Midbrain (tissue), 1 donor: ENCODE measurements around the gene OR52M1.
"Not testable (repeated sequence)": the region's sequence is repeated elsewhere in the genome, so short reads cannot be mapped to it uniquely, and the experiment has no call there.

ENCODE experiments used
- DNase-seq: peaks from one replicate; lab custom pipeline; 2025; lab: John Stamatoyannopoulos, UW

Gene OR52M1

GRCh38 chr11:4544891-4545290 lies at the start of gene OR52M1:
Gene OR52M1, plus strand, starts transcription at chr11:4545191. Its CDS starts 0 bp downstream, at chr11:4545191.
- no peak for DNase-seq

GRCh38 chr11:4495487-4495886 lies 49.5 kb upstream of the OR52M1 start:
- no peak for DNase-seq

GRCh38 chr11:4495986-4496385 lies 49.0 kb upstream of the OR52M1 start:
- no peak for DNase-seq

GRCh38 chr11:4496557-4497248 lies 48.3 kb upstream of the OR52M1 start:
- DNase-seq, result no peak

GRCh38 chr11:4508886-4509285 lies 36.1 kb upstream of the OR52M1 start:
- no peak for DNase-seq

- DNase-seq, result no peak
Observed at GRCh38 chr11:4511282-4512245, 33.4 kb upstream of the OR52M1 start.

GRCh38 chr11:4514196-4514595 lies 30.8 kb upstream of the OR52M1 start:
- DNase-seq, result no peak

- DNase-seq, result no peak
Observed at GRCh38 chr11:4522339-4522738, 22.7 kb upstream of the OR52M1 start.

GRCh38 chr11:4522752-4523151 lies 22.2 kb upstream of the OR52M1 start:
- DNase-seq, result no peak

GRCh38 chr11:4523666-4524065 lies 21.3 kb upstream of the OR52M1 start:
- no peak for DNase-seq

- no peak for DNase-seq
Observed at GRCh38 chr11:4527926-4528325, 17.1 kb upstream of the OR52M1 start.

GRCh38 chr11:4531686-4532085 lies 13.3 kb upstream of the OR52M1 start:
- not testable (repeated sequence) for DNase-seq

GRCh38 chr11:4539603-4540219 lies 5.3 kb upstream of the OR52M1 start:
- DNase-seq, result peak; percentile 22

- DNase-seq, result no peak
Observed at GRCh38 chr11:4541071-4541470, 3.9 kb upstream of the OR52M1 start.

GRCh38 chr11:4543561-4543960 lies 1.4 kb upstream of the OR52M1 start:
- DNase-seq, result no peak

GRCh38 chr11:4546878-4547277 lies 1.9 kb downstream of the OR52M1 start:
- DNase-seq, result no peak

GRCh38 chr11:4547416-4547815 lies 2.4 kb downstream of the OR52M1 start:
- DNase-seq, result no peak

- no peak for DNase-seq
Observed at GRCh38 chr11:4551346-4551979, 6.5 kb downstream of the OR52M1 start.

- no peak for DNase-seq
Observed at GRCh38 chr11:4559527-4560440, 14.8 kb downstream of the OR52M1 start.

- DNase-seq, result no peak
Observed at GRCh38 chr11:4560467-4560866, 15.5 kb downstream of the OR52M1 start.

GRCh38 chr11:4565371-4565770 lies 20.4 kb downstream of the OR52M1 start:
- no peak for DNase-seq
